ENCODE results near the gene DOCK8. TPM values are rescaled to one million over a fixed set of nuclear protein-coding genes. Genes with fewer than 3 reads are reported as not detected.
A peak's percentile ranks its signal among the peaks of the same experiment; 100 is the strongest.

The DOCK8 gene
- total RNA-seq, 2 donors from 2014 or later: 101 to 134 TPM

GRCh38 chr9:312596-313320, 98.1 kb downstream of the DOCK8 start:
- ATAC-seq (no peak), DNase-seq (ENCODE audit: low spot score in 2 of 2) (no peak)
- no peak overlapping the region for H3K27ac Mint-ChIP-seq
- peaks cover 0 to 9% of the 10 kb centered on the region in 2 donors for H3K36me3 Mint-ChIP-seq
- H3K9me3 Mint-ChIP-seq: no peaks in the 10 kb centered on the region

- no peak for DNase-seq (ENCODE audit: low spot score in 2 of 2)
- ATAC-seq: no peak
- Mint-ChIP-seq H3K36me3 (peaks cover 0 to 10% of the 10 kb centered on the region in 2 donors), H3K9me3 (no peaks in the 10 kb centered on the region), H3K27ac (peak overlapping the region in 1 of 2 donors; percentile 77)
Measured at GRCh38 chr9:316382-316965, 101.8 kb downstream of the DOCK8 start.

DNA sequence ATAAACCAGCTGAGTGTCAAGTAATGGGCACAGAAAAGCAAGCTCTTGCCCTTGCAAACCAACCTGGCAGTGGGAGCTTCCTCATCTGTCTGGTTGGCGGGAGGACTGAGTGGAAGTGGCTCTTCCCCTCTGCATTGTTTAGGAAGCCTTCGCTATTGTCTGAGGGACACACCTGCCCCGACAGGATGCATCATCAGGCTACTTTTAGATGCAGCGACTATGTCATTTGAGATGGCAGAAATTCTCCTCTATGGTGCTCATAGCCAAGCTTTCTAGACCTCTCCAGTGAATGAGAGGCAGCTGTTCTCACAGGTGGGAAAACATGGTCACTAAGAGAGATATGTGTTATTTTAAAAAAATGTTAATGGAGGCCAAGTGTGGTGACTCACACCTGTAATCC, 104.0 kb downstream of the DOCK8 start:
- Mint-ChIP-seq H3K9me3 (no peaks in the 10 kb centered on the region), H3K36me3 (peaks cover 4 to 14% of the 10 kb centered on the region in 2 donors), H3K27ac (no peak overlapping the region)
- no peak for ATAC-seq
- no peak for DNase-seq (ENCODE audit: low spot score in 2 of 2)

- no peak for ATAC-seq
- Mint-ChIP-seq H3K9me3 (no peaks in the 10 kb centered on the region), H3K27ac (no peak overlapping the region), H3K36me3 (peaks cover 6 to 19% of the 10 kb centered on the region in 2 donors)
- DNase-seq (ENCODE audit: low spot score in 2 of 2): no peak
Measured at GRCh38 chr9:324971-325370, 110.3 kb downstream of the DOCK8 start.

DNA sequence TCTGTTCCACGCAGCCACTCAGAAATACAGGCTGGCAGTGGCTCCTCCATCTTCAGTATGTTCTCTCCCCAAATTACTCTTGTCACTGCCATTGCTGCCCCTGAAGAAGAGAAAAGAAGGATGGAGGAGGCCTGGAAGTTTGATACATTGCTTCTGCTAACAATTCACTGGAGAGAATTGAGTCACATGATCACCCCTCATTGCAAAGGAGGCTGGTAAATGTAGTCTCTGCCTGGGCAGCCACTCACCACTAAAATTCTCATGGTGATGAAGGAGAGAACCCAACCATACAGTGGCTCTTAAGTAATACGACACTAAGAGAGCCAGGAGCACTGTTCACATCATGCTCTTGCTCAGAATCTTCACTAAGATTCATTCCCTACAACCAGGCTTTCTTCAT, 112.0 kb downstream of the DOCK8 start:
- no peaks in the 10 kb centered on the region for H3K9me3 Mint-ChIP-seq
- ATAC-seq (no peak), DNase-seq (ENCODE audit: low spot score in 2 of 2) (no peak)
- peak overlapping the region; percentile 8 to 30 for H3K27ac Mint-ChIP-seq
- H3K36me3 Mint-ChIP-seq: peaks cover 10 to 34% of the 10 kb centered on the region in 2 donors

DNA sequence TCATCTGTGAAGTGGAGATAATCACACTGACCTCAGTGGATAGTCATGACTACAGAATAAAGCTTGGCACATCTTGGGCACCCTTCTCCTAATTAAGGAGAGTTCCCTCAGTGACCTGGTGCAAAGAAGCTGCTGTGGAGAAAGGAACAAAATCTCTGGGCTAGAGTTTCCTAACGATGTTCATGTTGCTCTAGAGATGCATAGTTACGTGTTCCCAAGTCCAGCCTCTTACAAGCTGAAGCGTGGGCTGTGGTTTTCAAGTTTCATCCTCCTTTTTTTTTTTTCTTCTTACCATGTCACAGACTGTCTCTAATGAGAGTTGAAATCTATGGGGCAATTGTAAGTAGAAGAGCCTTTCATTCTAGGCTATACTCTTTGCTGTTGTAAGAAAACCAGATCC, 113.8 kb downstream of the DOCK8 start:
- DNase-seq (ENCODE audit: low spot score in 2 of 2) (no peak), ATAC-seq (no peak)
- Mint-ChIP-seq H3K36me3 (peaks cover 8 to 32% of the 10 kb centered on the region in 2 donors), H3K9me3 (no peaks in the 10 kb centered on the region), H3K27ac (no peak overlapping the region)

DNA sequence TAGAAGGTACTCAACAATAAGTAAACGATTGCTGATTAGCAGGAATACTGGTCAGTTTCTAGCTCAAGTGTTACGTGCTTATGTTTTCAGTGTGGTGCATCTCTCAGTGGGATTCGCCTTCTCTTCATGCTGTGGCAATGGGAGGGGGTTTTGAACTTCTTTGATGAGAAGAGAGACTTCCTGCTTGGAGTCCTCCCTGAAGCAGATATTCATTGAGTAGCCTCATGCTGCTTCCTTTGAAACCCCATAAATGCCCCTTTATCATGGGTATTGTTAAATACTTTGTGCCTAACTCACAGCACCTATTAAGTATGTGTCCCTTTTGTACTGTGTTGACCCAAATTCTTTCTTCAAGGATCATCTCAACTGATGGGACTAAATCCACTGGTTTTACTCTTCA, 116.5 kb downstream of the DOCK8 start:
- no peaks in the 10 kb centered on the region for H3K9me3 Mint-ChIP-seq
- DNase-seq (ENCODE audit: low spot score in 2 of 2): no peak
- peaks cover 11 to 50% of the 10 kb centered on the region in 2 donors for H3K36me3 Mint-ChIP-seq
- no peak for ATAC-seq
- H3K27ac Mint-ChIP-seq: no peak overlapping the region

DNA sequence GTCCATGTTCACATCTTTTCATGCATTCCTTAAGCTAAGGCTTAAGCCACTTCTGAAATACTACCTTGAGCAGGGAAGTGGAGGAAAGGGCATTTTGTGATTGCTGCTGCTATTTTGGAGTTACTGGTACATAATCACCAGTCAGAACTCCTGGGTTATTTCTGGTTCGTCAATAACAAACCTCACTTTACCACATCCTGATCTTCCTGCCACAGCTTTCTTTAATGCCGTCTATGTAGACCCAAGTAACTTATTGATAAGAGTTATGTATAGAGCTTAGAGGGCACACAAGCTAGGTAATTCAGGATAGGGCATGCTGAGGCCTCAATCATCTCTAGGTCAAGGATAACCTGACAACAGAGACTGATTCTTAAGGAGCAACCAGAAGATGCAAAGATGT, 120.7 kb downstream of the DOCK8 start:
- H3K27ac Mint-ChIP-seq: peak overlapping the region; percentile 13 to 14
- H3K36me3 Mint-ChIP-seq: peaks cover 11 to 40% of the 10 kb centered on the region in 2 donors
- no peaks in the 10 kb centered on the region for H3K9me3 Mint-ChIP-seq
- no peak for DNase-seq (ENCODE audit: low spot score in 2 of 2)
- ATAC-seq: no peak

GRCh38 chr9:336039-336438, 121.4 kb downstream of the DOCK8 start:
- Mint-ChIP-seq H3K36me3 (peaks cover 11 to 36% of the 10 kb centered on the region in 2 donors), H3K9me3 (no peaks in the 10 kb centered on the region), H3K27ac (peak overlapping the region; percentile 14 to 53)
- DNase-seq (ENCODE audit: low spot score in 2 of 2) (no peak), ATAC-seq (no peak)

DNA sequence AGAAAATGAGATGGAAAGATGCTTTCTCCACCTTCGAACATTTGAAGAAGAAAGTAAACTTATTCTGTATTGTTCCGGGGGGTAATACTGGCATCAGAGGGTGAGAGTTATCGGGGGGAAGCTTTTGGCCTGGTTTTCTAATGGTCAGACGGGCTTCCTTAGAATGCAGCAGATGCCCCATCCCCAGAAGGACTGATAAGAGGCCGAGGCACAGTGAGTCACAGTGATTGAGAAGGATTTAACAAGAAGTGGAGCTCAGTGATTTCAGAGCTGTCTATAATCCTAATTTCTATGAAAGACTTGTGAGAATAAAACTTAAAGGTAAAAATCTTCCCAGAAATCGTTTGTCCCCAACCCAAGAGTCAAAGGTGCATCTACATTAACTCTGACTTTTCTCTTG, 123.9 kb downstream of the DOCK8 start:
- Mint-ChIP-seq H3K9me3 (no peaks in the 10 kb centered on the region), H3K36me3 (peaks cover 12 to 30% of the 10 kb centered on the region in 2 donors), H3K27ac (peak overlapping the region in 1 of 2 donors; percentile 8)
- DNase-seq (ENCODE audit: low spot score in 2 of 2) (no peak), ATAC-seq (no peak)

DNA sequence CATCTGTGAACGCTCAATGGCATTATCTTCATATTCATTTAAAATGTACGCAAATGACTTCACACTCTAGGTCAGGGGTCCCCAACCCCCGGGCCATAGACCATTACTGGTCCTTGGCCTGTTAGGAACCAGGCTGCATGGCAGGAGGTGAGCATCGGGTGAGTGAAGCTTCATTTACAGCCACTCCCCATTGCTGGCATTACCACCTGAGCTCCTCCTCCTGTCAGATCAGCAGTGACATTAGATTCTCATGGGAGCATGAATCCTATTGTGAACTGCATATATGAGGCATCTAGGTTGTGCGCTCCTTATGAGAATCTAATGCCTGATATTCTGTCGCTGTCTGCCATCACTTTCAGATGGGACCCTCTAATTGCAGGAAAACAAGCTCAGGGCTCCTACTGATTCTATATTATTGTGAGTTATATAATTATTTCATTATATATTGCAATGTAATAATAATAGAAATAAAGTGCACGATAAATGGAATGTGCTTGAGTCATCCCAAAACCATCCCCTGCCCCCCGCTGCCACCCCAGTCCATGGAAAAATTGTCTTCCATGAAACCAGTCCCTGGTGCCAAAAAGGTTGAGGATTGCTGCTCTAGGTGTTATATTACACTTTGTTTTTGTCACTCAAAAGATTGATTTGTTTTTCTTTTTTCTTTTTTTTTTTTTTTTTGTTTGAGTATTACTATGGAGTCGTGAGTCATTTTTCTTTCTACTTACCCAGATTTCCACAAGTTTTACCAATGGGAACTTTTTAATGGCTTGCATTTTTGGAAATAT, 127.2 kb downstream of the DOCK8 start:
- ATAC-seq (no peak), DNase-seq (ENCODE audit: low spot score in 2 of 2) (no peak)
- Mint-ChIP-seq H3K27ac (no peak overlapping the region), H3K9me3 (no peaks in the 10 kb centered on the region), H3K36me3 (peaks cover 5% of the 10 kb centered on the region in 2 donors)

DNA sequence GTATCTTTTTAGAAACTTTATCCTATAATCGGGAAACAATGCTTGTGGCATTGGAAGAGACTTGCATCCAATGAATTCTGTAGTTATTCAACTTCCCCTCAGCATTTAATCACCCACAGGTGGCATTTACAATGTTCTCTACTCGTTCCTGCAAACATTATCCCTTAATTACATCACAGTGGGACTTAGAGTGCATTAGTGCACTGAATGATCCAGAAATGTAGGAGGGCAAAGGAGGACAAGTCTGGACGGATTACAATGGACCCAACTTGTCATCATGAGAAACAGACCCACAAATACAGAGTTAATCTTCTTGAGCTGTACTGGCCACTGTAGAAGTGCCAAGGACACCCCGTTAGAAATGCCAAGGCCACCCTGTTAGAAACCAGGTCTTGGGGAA, 129.1 kb downstream of the DOCK8 start:
- Mint-ChIP-seq H3K9me3 (no peaks in the 10 kb centered on the region), H3K36me3 (peaks cover 5% of the 10 kb centered on the region in 2 donors), H3K27ac (peak overlapping the region in 1 of 2 donors; percentile 60)
- DNase-seq (ENCODE audit: low spot score in 2 of 2) (no peak), ATAC-seq (no peak)

GRCh38 chr9:346111-346571, 131.5 kb downstream of the DOCK8 start:
- DNase-seq (ENCODE audit: low spot score in 2 of 2) (no peak), ATAC-seq (no peak)
- no peaks in the 10 kb centered on the region for H3K9me3 Mint-ChIP-seq
- peak overlapping the region in 1 of 2 donors; percentile 11 for H3K27ac Mint-ChIP-seq
- peaks cover 10 to 12% of the 10 kb centered on the region in 2 donors for H3K36me3 Mint-ChIP-seq

GRCh38 chr9:347667-348292, 133.1 kb downstream of the DOCK8 start:
- H3K27ac Mint-ChIP-seq: peak overlapping the region in 1 of 2 donors; percentile 15
- ATAC-seq (no peak), DNase-seq (ENCODE audit: low spot score in 2 of 2) (no peak)
- H3K36me3 Mint-ChIP-seq: peaks cover 7 to 19% of the 10 kb centered on the region in 2 donors
- no peaks in the 10 kb centered on the region for H3K9me3 Mint-ChIP-seq

GRCh38 chr9:350384-350783, 135.7 kb downstream of the DOCK8 start:
- DNase-seq (ENCODE audit: low spot score in 2 of 2) (no peak), ATAC-seq (no peak)
- H3K36me3 Mint-ChIP-seq: peaks cover 11 to 27% of the 10 kb centered on the region in 2 donors
- H3K9me3 Mint-ChIP-seq: no peaks in the 10 kb centered on the region
- H3K27ac Mint-ChIP-seq: peak overlapping the region in 1 of 2 donors; percentile 52

DNA sequence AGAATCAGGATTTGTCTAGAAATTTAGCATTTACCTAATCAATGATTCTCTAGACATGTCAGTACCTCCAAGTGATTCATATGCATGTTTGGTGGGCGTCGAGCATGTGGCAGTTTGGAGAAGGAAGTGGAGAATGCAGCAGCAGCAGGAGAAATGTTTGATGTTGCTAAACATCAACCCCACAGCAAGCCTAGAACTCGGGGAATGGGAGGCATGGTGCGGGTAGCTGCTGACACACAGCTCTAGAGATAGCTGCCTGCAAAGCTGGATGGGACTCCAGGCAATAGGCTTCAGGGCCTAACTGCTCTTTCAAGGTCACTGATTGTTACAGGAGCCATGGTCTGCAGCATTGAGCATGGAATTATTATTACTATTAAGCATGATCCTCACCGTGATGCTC, 137.3 kb downstream of the DOCK8 start:
- no peaks in the 10 kb centered on the region for H3K9me3 Mint-ChIP-seq
- peaks cover 11 to 27% of the 10 kb centered on the region in 2 donors for H3K36me3 Mint-ChIP-seq
- DNase-seq (ENCODE audit: low spot score in 2 of 2) (no peak), ATAC-seq (no peak)
- H3K27ac Mint-ChIP-seq: peak overlapping the region in 1 of 2 donors; percentile 77

DNA sequence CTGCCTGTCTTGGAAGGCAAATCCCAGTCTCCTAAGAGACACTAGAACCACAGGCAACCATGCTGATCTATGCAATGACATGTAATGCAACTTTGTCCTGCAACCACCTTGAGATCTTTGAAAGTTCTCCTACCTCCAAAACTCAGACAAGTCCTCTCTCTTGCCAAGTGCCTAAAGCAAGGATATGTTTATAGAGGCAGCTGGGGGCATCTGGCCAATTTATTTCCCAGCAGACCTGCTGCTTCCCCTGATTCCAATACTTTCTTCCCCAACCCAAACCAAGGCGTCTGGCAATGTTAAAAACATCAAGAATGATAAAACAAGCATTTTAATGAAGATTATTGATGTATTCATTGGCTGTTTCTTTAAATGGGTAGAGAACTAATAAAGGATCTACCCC, 138.4 kb downstream of the DOCK8 start:
- DNase-seq (ENCODE audit: low spot score in 2 of 2): no peak
- Mint-ChIP-seq H3K27ac (peak overlapping the region in 1 of 2 donors; percentile 53), H3K9me3 (no peaks in the 10 kb centered on the region), H3K36me3 (peaks cover 11 to 27% of the 10 kb centered on the region in 2 donors)
- ATAC-seq: no peak
